Neutrophil (primary cell): ENCODE data around the gene ZNF664.

Source experiments
- H3K27ac ChIP-seq: fragments of 200-600 bp; sonication (generic); 2 replicates; pipeline ENCODE4 v1.5.1; 2016; ENCODE audit warnings: mild to moderate bottlenecking, moderate library complexity
- H3K27me3 ChIP-seq: fragments of 200-600 bp; sonication (generic); 2 replicates; pipeline ENCODE4 v1.6.0; 2016; ENCODE audit warnings: mild to moderate bottlenecking
- H3K36me3 ChIP-seq: fragments of 200-600 bp; sonication (generic); 2 replicates; pipeline ENCODE4 v1.5.1; 2017
- H3K4me1 ChIP-seq, 2 experiments: fragments of 200-600 bp in 1 of 2; sonication (generic) in 1 of 2; 1 replicate in 1 of 2; 2 replicates in 1 of 2; pipeline versions ENCODE4 v1.5.1 to v1.6.1; 2013 to 2016; ENCODE audit warnings: low read depth in 1 of 2, low read length in 1 of 2, mild to moderate bottlenecking in 1 of 2, moderate library complexity in 1 of 2; ENCODE audit not compliant: control insufficient read depth in 1 of 2, insufficient read depth in 1 of 2
- H3K4me3 ChIP-seq, 2 experiments: fragments of 200-600 bp in 1 of 2; sonication (generic) in 1 of 2; 1 replicate in 1 of 2; 2 replicates in 1 of 2; pipeline ENCODE4 v1.5.1; 2013 to 2016; ENCODE audit warnings: low read depth in 1 of 2, low read length in 1 of 2, mild to moderate bottlenecking in 1 of 2, moderate library complexity in 1 of 2
- H3K9me3 ChIP-seq: fragments of 200-600 bp; sonication (generic); 2 replicates; pipeline ENCODE4 v1.5.1; 2016
- CTCF ChIP-seq: fragments of 200-600 bp; sonication (generic); IDR thresholded peaks from 2 replicates; pipeline ENCODE4 v1.5.1; 2016; ENCODE audit warnings: antibody characterized with exemption

ZNF664 gene

DNA sequence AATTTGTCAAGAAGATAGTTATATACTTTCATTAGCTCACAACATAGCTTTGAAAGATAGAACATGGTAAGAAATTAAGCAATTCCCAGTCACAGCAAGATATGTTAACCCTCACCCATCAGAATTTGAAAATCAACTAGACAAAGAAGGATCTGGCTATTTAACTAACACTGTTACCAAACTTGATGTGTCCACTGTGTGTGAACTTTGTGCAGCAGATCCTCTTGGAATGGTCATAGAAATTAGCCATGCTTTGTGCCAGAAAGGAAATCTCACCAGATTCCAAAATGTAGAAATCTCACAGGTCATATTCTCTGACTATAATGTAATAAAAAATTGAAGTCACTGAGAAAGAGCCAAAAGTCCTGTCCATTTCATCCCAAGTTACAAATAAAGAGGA, 46.1 kb downstream of the ZNF664 start:
- no peak overlapping the region for H3K4me3 ChIP-seq
- H3K27me3 ChIP-seq, result no peaks in the 10 kb centered on the region
- no peaks in the 10 kb centered on the region for H3K36me3 ChIP-seq

GRCh38 chr12:124020514-124020949, 47.5 kb downstream of the ZNF664 start:
- H3K27ac ChIP-seq, result no peak overlapping the region
- H3K4me1 ChIP-seq, result no peaks in the 10 kb centered on the region
- no peaks in the 10 kb centered on the region for H3K27me3 ChIP-seq
- no peak for TF ChIP-seq CTCF
- H3K4me3 ChIP-seq, result no peak overlapping the region
- H3K36me3 ChIP-seq, result no peaks in the 10 kb centered on the region
- H3K9me3 ChIP-seq, result no peaks in the 10 kb centered on the region

More for the DNA sequence above, 46.1 kb downstream of the ZNF664 start:
- Histone ChIP-seq H3K4me1 (no peaks in the 10 kb centered on the region), H3K27ac (no peak overlapping the region), H3K9me3 (no peaks in the 10 kb centered on the region)
- no peak for TF ChIP-seq CTCF

DNA sequence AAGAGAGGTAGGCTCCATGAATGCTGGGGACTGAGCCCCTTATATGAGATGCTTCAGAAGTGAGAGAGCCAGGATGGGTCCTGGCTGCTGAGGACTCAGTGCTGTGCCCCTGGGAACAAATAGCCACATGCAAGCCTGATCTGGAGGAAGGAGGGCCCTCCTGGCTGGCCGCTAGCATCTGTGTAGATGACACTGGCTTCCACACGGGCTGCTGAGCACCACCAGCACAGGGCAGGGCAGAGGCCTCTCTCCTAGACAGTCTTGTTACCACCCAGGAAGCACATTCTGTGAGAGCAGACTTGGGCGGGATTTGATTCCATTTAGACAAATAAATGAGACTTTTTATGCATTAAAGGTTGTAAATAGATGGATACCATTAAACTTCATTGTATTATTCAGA, 48.0 kb downstream of the ZNF664 start:
- Histone ChIP-seq H3K9me3 (no peaks in the 10 kb centered on the region), H3K36me3 (no peaks in the 10 kb centered on the region), H3K27ac (no peak overlapping the region), H3K27me3 (no peaks in the 10 kb centered on the region), H3K4me1 (no peaks in the 10 kb centered on the region), H3K4me3 (no peak overlapping the region)
- no peak for TF ChIP-seq CTCF

- Histone ChIP-seq H3K36me3 (no peaks in the 10 kb centered on the region), H3K27ac (no peak overlapping the region), H3K9me3 (no peaks in the 10 kb centered on the region), H3K4me3 (no peak overlapping the region), H3K27me3 (no peaks in the 10 kb centered on the region), H3K4me1 (no peaks in the 10 kb centered on the region)
- TF ChIP-seq CTCF, result no peak
These were observed 49.1 kb downstream of the ZNF664 start for GRCh38 chr12:124022161-124022560.

DNA sequence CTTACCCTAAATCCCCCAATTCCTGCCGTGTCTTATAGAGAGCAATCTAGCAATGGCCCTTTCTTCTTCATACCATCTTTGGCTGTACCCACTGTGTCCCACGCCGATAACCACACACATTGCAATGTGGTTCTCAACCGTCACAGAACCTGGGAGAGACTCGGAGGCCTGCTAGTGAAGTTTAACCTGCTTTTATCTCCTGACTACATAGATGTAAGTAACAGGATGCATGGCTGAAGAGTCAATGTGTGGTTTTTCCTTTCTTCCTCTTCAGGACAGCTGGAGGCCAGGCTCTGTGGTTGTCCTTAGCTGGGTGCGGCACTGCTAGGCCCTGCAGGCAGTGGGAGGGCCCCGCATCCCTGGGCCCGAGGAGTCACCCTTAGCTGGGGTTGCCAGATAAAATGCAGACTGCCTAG, 51.3 kb downstream of the ZNF664 start:
- no peaks in the 10 kb centered on the region for H3K4me1 ChIP-seq
- no peak for TF ChIP-seq CTCF
- H3K4me3 ChIP-seq, result no peak overlapping the region
- no peaks in the 10 kb centered on the region for H3K9me3 ChIP-seq
- H3K27ac ChIP-seq, result no peak overlapping the region
- no peaks in the 10 kb centered on the region for H3K36me3 ChIP-seq
- H3K27me3 ChIP-seq, result no peaks in the 10 kb centered on the region

GRCh38 chr12:124024776-124025175, 51.8 kb downstream of the ZNF664 start:
- TF ChIP-seq CTCF, result no peak
- no peaks in the 10 kb centered on the region for H3K9me3 ChIP-seq
- no peak overlapping the region for H3K27ac ChIP-seq
- no peaks in the 10 kb centered on the region for H3K36me3 ChIP-seq
- no peaks in the 10 kb centered on the region for H3K4me1 ChIP-seq
- no peaks in the 10 kb centered on the region for H3K27me3 ChIP-seq
- no peak overlapping the region for H3K4me3 ChIP-seq
